HL-60/S4 treated with phorbol 12-myristate 13-acetate at 8.2 ng/mL for 4 days and 3 days (cell line): Measurements from ENCODE around the gene PIP4K2A.

Experiments used
- in situ Hi-C: fragments of 300-500 bp; cut with MboI; formaldehyde crosslinking; loops from 2 replicates; pipeline ENCODE4 v1.15.0; 2022; ENCODE audit warnings: low sequenced_read_pairs

PIP4K2A gene

DNA sequence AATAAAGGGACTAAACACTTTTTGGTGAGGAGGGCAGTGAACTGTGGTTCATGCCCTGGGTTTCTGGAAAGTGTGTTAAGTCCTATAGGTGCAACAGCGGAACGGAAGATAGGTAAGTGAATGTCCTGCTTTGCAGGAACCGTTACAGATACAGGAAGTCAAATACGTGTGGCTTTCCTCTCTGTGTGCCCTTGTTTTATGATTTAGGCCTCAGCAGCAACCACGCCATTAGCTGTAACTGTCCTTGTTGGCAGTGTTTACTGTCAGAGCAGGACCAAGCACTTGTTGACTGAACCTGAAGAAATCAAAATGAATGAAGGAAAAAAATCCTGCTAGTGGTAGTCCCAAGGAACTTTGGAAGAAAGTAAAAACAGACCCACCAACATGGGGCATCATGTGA, 150.3 kb downstream of the PIP4K2A start:
- in situ Hi-C loops = loop anchor here (25.0 kb wide), 1 partner anchor 423 kb away; no protein-coding TSS in a partner anchor

GRCh38 chr10:22561909-22562308, 152.5 kb downstream of the PIP4K2A start:
- in situ Hi-C loops = loop anchor here (25.0 kb wide), 1 partner anchor 425 kb away; no protein-coding TSS in a partner anchor

- in situ Hi-C loops = loop anchor here (25.0 kb wide), 1 partner anchor 426 kb away; no protein-coding TSS in a partner anchor
These were observed 153.5 kb downstream of the PIP4K2A start for GRCh38 chr10:22560913-22561239.

GRCh38 chr10:22560096-22560912, 154.1 kb downstream of the PIP4K2A start:
- in situ Hi-C loops = loop anchor here (25.0 kb wide), 1 partner anchor 427 kb away; no protein-coding TSS in a partner anchor

DNA sequence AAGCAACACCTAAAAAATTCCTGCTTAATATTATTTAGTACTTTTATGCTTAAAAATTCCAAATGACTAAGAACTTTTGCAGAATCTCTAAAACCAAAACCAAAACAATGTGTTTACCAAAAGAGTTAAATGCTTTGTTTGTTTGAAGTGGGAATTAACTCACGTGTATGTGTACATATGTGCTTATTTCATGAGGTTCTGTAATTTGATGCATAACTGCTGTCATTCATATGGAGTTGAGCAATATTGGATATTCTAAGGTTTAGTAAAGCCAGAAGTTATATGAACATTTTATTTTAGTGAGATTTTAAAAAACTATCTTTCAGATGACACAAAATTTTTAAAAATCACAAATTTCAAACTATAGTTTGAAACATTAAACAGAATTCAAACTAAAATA, 157.1 kb downstream of the PIP4K2A start:
- in situ Hi-C loops = loop anchor here (25.0 kb wide), 1 partner anchor 430 kb away; no protein-coding TSS in a partner anchor

DNA sequence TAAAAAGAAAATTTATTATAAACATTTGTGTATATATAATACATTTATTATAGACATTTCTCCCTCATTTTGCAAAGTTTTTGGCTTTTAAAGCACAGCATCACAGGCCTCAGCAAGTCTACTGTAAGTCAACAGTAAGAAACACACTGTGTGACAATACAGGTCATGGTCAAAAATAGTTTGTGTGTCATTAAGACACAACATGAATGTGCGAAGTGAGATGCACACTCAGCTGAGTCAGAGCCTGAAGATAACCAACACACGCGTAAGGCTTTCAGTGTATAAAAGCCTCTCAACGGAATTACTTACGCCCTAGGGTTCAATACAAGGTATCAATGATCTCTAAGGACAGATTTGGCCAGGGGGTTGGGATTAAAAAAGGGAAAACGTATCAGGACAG, 157.6 kb downstream of the PIP4K2A start:
- in situ Hi-C loops = loop anchor here (25.0 kb wide), 1 partner anchor 431 kb away; no protein-coding TSS in a partner anchor

- in situ Hi-C loops = loop anchor here (25.0 kb wide), 1 partner anchor 433 kb away; no protein-coding TSS in a partner anchor
These were observed 159.8 kb downstream of the PIP4K2A start for GRCh38 chr10:22554461-22555182.

DNA sequence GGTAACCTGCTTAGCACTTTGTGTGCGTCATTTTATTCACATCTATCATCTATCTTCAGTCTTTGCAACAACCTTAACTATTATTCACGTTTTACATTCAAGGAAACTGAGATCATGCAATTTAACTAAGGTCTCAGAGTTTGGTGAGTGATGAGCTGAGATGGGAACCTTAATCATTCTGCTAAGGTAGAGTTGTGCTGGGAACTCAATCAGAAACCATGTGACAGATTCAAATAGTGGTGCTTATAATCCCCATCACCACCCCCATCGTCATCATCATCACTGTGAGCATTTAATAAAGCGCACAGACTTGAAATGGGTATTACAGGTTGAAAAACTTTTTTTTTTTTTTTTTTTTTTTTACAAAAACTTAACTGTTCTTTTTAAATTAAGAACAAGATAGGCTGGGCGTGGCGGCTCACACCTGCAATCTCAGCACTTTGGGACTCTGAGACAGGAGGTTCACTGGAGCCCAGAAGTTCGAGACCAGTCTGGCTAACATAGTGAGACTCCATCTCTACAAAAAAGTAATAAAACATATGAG, 160.9 kb downstream of the PIP4K2A start:
- in situ Hi-C loops = loop anchor here (25.0 kb wide), 1 partner anchor 434 kb away; no protein-coding TSS in a partner anchor

DNA sequence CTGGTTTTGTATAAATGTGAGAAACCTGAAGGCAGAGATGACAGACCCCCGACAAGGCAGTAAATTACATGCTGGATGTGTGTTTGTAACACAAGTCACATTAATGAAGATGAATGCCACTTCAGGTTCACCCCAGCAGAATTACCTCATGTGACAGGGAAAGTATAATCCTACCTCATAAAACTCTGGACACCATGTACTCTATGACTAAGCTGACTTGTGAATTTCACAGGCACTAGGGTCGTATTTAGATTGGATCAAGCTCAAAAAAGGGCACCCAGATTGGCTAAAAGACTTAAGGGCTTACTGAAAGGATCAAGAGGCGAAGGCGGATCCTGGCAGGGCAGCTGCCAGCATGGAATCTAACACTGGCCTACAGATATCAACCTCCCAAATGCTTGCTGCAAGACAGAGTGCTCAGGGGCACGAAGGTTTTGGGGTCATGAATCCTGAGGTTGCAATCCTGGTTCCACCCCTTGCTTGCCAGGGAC, 161.4 kb downstream of the PIP4K2A start:
- in situ Hi-C loops = loop anchor here (25.0 kb wide), 1 partner anchor 434 kb away; no protein-coding TSS in a partner anchor

GRCh38 chr10:22551681-22552365, 162.6 kb downstream of the PIP4K2A start:
- in situ Hi-C loops = loop anchor here (25.0 kb wide), 1 partner anchor 435 kb away; no protein-coding TSS in a partner anchor

- in situ Hi-C loops = loop anchor here (25.0 kb wide), 1 partner anchor 437 kb away; no protein-coding TSS in a partner anchor
These were observed 163.6 kb downstream of the PIP4K2A start for GRCh38 chr10:22550732-22551131.

DNA sequence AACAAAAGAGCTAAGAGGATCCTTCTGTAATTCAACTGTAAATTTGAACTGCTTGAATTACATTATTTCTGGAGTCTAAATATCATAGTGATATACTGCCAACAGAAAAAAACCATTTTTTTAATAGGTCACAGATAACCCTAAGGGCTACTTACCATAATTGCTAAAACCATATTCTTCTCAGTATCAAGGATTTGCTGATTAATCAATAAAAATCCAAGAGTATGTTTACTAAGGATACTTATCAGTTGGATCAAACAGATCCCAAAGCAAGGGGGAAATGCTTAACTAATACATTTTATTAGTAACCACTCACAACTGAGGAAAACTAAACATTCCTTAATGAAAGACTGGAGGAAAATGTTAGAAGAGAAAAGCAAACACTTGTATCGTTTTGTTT, 166.0 kb downstream of the PIP4K2A start:
- in situ Hi-C loops = no loop called here

DNA sequence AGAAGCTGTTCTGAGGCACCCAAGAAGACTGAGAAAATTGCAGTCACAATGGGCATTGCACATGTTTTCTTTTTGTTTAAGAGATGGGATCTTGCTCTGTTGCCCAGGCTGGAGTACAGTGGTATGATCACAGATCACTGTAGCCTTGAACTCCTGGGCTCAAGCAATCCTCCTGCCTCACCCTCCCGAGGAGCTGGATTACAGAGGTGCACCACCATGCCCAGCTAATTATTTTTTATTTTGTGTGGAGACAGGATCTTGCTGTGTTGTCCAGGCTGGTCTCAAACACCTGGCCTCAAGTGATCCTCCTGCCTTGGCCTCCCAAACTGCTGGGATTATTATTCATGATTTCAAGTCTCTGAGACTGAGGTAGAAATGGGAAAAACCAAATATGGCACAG, 168.7 kb downstream of the PIP4K2A start:
- in situ Hi-C loops = no loop called here

DNA sequence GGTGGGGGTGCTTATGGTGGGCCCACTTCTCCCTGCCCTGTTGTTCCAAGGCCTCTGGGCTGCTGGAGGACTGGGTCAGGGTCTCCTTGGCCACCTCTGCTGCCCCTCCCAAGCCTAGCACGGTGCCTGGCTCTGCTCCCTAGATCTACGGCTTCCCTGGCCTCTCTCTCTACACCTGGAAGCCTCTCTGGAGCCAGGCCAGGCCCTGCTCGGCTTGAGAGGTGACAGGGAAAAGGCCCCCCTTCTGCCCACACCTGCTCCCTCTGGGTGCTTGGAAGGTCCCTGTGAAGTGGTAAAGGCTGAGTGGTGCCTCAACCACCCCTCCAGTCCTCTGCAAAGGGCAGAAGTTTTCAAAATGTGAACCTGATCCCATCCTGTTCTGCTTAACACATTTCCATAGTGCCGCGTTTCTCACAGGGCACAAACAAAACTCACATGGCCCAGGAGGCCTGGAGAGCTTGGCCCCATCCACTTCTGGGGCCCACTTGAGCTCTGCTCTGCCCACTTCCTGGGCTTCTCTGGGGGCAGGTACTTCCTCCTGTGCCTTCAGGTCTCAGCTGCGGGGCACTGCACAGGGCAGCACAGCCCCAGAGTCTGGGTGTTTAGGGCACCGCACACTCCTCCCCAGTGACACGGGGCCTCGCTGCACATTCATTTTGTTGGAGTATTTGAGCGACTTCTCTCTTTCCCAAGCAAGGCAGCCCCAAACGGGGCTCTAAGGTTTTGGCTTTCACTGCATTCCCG, 169.9 kb downstream of the PIP4K2A start:
- in situ Hi-C loops = no loop called here

DNA sequence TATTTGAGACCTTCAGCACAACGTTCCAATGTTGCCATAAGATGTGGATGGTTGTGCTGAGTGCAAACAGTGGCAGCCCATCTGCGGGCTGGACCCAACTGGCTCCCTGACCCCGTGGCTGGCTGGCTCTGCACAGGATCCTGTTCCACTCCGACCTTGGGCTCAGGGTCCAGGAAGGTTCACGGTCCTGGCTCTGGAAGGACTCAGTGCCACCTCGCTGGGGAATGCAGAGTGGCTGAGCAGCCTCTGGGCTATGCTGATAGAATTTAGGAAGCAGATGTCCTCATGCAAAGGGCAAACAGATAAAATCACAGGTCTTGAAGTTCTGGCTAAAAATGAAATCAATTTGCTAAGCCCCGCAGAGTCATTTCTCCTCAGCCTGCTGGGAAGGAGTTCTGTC, 171.6 kb downstream of the PIP4K2A start:
- in situ Hi-C loops = no loop called here

- in situ Hi-C loops = no loop called here
These were observed 172.5 kb downstream of the PIP4K2A start for GRCh38 chr10:22541900-22542299.

GRCh38 chr10:22539579-22540298, 174.6 kb downstream of the PIP4K2A start:
- in situ Hi-C loops = no loop called here

DNA sequence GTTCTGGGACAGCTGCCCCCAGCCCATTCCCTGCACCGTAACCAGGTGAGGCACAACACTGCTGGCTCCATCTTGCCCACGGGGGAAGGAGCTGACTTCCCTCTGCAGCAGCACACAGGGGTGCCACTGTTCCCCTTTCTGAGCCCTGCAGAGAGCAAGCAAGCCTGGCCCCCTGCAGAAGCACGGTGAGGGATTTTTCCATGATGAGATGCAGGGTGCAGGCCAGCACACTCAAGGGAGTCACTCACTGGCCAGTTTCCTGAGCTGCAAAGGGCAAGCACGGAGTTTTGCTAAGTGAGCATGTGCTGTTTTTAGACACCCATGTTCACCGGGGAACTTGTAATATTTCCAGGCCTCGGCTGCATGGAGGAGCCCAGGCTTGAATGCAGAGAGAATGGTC, 176.6 kb downstream of the PIP4K2A start:
- in situ Hi-C loops = no loop called here

DNA sequence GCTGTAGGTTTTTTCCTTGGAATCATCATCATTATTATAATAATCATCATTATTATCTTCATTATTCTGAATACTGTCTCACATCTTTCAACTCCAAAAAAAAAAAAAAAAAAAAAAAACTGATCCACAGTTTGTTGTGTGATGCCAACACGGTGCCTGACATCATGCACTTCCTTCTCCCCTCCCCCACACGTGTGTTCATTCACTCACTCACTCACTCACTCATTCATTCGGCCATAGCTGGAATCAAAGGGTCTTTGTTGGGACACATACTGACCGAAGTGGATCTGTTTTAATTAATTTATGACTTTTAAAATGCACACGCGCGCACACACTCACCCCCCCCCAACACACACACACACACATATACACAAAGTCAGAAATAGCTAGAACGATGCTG, 177.8 kb downstream of the PIP4K2A start:
- in situ Hi-C loops = no loop called here
